Measurements from ENCODE around the gene ARL3.
"Not testable (repeated sequence)": the region's sequence is repeated elsewhere in the genome, so short reads cannot be mapped to it uniquely, and the experiment has no call there.

ARL3 gene

DNA sequence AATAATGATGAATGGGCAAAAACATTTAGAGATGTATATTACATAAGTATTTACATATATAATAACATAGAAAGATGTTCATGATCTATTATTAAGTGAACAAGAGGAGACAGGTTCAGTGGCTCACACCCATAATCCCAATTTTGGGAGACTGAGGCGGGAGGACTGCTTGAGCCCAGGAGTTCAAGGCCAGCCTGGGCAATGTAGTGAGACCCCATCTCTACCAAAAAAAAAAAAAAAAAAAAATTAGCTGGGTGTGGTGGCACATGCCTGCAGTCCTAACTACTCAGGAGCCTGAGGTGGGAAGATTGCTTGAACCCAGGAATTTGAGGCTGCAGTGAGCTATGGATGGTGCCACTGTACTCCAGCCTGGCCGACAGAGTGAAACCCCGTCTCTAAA is 12.4 kb downstream of the ARL3 start:
- DNase-seq: no peak

DNA sequence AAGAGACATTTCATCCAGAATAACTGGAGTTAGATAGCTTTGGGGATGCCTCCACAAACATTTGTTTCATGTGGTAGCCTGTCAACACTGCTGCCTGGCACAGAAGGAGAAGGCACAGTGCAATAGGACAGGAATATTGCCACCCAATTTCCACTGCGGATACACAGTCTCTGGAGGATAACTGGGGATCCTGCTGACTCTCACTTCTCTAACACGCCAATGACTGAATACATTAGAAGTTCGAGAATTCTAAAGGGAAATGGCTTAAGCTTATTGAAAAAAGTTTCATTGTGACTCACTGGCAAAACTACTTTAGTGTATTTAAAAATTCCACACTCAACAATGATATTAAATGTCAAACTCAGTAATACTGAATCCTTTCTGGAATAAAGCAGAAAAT is 12.9 kb downstream of the ARL3 start:
- no peak for DNase-seq

DNA sequence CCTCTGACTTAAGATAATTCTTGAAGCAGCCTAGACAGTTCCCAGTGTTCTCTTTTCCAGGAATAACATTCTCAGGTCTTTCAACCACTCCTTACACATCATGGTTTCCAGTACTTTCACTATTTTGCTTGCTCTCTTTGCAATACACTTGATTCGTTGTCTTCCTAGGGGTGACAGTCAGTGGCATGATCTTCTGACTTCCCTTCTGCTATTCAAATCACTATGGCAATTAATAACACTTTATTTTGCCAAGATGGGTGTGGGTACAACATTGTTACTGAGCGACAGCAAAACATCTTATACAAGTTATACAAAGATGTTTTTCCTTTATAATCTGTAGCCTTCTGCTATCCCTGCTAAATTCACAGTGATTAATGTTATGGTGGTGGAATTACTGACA is 15.3 kb downstream of the ARL3 start:
- DNase-seq: no peak

GRCh38 chr10:102696736-102697135 is 17.5 kb downstream of the ARL3 start:
- no peak for DNase-seq

GRCh38 chr10:102695401-102695800 is 18.8 kb downstream of the ARL3 start:
- not testable (repeated sequence) for DNase-seq

GRCh38 chr10:102691285-102692066 is 22.7 kb downstream of the ARL3 start:
- no peak for DNase-seq

DNA sequence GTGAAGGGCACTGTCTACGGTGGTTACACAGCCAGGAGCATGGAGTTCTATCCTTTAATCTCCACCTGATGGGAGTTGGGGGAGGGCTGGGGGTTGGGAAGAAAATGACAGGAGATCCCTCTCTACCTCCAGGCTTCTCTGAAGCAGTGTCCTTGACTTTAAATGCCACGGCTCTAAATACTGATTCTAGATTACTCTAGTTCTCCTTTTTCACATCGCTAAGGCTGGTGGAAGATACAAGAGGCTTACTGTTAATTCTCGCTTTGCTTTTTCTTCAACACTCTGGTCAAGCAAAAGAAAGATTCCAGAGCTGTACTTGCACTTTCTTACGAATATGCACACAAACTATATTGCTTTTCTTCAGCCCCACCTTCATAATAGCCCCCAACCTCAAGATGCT is 30.5 kb downstream of the ARL3 start:
- no peak for DNase-seq

DNA sequence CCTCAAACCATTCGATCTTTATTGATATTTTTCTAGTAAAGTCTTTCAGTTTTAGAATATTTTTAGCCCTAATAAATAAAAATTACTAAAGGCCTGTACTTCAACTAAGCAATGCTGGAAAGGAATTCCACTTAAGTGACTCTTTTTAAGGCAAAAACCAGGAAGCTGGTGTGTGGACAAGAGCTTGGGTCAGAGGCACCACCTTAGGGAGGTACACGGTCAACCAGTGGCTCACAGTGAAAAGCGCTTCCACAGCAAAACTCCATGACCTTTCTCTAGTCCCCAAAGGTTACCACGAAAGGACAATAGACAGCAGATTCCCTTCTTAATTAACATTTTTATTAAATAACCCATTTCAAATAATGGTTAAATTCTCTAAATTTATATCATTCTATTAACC is 31.2 kb downstream of the ARL3 start:
- DNase-seq: no peak

GRCh38 chr10:102682416-102682815 is 31.8 kb downstream of the ARL3 start:
- no peak for DNase-seq

DNA sequence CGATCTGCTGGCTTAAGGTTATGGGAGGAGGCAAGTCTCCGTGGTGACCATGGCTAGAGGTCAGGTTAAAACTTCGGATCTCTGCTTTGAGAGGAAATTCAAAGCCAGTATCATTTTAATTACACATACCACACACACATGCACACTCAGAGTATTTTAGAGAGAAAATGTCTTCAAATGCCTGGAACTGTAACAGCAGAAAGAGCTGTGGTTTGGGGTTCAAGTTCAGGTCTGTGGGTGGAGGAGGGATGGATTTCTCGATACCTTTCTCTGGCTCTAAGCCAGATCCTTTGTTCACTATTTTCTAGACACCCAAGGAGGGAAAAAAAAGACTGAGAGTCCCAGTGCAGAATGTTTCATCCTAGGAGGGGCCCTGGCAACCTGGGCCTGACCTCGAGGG is 32.5 kb downstream of the ARL3 start:
- DNase-seq: no peak

- DNase-seq: no peak
Measured at GRCh38 chr10:102679596-102679995, 34.6 kb downstream of the ARL3 start.

GRCh38 chr10:102678842-102679289 is 35.3 kb downstream of the ARL3 start:
- DNase-seq: no peak

- no peak for DNase-seq
Measured at GRCh38 chr10:102678068-102678400, 36.2 kb downstream of the ARL3 start.

- no peak for DNase-seq
Measured at GRCh38 chr10:102677331-102678067, 36.7 kb downstream of the ARL3 start.

DNA sequence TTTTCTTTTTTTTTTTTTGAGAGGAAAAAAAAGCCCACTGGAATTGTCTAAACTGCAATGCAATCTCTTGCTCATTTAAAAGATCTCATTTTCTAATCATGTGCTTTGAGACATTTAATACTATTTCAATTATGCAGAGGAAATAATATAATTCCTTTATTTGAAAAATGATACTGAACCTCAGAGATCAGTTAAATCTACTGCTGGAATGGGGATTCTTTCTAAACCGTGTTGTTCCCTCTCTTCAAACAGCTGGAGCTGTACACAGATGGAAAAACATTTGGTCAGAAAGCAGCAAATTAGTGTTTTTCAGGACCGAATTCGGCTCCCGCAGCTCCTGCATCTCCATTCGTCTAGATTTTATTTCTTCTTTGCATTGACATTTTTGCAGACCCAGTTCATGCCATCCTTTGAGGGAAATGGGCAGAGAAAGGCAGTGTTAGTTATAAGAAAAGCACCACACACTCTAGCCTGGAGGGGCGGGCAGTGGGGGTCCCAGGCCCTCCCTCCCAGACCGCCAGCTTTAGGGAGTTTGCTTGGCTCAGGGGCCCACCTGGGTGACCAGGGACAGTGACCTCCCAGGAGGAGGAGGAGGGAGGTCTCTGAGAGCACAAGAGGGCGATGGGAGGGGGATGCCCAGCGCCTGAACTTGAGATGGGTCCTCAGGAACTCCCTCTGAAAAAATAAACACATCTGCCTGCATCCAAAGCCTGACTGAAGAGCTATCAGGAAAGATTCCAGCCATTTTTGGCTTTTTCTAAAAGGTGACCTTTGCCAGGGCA is 37.5 kb downstream of the ARL3 start:
- no peak for DNase-seq

DNA sequence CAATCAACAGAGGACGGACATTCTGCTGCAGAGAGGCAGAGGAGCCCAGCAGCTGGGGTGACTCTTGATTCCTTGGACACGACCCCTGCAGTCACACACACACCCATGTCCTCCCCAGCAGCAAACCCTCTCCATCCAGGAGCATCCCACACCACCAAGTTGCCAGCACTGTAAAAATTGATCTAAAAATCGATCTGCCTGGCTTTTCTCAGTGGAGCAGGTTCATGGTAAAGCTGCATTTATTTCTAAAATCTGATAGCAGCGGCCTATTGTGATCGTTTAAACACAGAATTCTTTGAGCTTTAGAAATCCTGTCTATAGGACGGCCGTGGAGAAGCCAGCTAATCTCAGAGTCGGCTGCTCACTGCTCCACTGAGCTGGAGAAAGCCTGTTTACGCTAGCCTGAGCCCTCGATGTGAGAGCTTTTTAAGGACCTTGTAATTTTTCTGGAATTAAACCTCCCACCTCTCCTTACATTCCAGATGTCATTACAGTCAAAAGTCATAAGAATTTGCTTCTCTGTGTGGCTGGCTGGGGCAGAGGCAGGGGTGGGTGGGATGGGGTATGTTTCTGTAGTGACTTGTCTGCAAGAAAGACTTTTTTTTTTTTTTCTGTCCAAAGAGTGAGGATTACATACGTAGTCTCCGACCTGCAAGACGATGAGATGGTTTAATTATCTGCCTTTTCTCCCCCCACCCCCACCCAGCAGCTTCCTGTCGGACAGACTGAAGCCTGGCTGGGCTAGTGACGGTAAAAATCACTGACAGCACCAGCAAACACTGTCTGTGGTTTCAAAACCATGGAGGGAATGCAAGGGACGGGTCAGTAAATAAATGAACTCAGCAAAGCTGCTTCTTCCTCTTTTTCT is 38.3 kb downstream of the ARL3 start:
- no peak for DNase-seq

DNA sequence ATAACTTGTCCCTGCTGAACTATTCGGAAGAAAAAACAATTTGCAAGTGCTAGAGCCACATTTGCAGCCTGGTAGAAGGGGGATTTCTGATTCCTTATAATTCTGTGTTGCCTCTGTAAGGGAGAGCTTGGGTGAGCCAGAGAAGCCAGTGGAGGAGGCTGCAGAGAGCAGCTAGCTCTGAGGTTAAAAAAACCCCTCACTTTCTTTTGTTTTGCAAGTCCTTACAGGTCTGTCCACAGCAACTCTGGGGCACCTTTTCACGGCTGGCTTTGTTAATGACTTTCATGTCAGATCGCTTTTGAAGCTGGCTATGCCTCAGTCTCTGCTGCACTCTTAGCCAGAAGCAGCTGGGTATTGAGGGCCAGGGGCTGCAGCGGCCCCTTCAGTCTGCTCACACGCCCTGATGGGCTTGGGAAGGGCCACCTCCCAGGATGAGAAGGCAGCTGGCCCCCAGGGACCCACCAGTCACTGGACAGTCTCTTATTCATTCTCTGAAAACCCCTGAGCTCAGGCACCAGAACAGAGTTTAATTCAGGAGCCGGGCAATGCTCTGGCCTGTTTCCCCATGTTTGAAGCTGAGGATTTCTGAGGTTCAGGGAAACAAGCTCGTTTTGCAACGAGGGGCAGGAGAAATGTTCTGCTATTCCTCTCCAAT is 39.1 kb downstream of the ARL3 start:
- DNase-seq: no peak

GRCh38 chr10:102674566-102674965 is 39.6 kb downstream of the ARL3 start:
- no peak for DNase-seq

GRCh38 chr10:102673819-102674511 is 40.2 kb downstream of the ARL3 start:
- peak; percentile 61 for DNase-seq

GRCh38 chr10:102673236-102673818 is 40.9 kb downstream of the ARL3 start:
- DNase-seq: no peak

DNA sequence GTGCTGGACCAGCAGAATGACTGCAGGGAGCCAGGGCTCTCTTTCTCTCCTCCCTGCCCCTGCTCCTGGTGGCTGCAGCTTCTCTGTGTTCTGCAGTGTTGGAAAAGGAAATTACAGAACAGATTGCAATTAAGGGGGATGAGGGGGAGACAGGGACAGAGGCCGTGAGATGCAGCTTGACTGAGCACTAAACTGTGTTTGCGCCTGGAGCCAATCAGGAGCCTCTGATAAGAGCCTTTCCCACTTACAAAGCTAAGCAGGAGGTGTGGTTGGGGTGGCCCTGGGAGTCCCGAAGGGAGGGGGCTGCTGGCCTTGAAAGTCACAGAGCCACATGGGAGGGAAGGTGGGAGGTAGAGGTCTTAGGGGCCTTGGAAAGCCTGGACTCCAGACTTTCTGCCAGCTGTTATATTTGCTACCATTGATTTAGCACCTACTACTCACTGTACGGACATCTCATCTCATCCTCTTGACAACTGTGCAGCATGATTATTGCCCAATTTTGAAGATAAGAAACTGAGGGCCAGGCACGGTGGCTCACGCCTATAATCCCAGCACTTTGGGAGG is 43.2 kb downstream of the ARL3 start:
- no peak for DNase-seq
